Measurements from ENCODE around the gene ANKRD6.

ANKRD6 gene

DNA sequence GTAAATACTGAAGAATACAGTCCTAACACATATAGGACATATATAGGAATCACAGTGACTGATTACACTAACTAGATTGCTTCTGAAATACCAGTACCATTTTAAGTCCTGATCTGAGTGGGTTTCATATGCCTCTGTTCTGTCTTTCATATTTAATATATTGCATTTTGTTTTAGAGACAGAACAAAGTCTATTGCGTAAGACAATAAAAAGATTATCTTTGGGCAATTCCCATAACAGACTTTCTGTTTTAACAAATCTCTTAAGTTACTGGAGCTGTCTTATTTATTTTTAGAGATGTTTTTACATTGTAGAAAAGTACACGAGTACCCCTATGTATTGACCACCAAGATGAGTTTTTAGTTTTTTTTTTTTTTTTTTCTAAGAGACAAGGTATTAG is 29.6 kb downstream of the ANKRD6 start:
- no peak for FAIRE-seq

DNA sequence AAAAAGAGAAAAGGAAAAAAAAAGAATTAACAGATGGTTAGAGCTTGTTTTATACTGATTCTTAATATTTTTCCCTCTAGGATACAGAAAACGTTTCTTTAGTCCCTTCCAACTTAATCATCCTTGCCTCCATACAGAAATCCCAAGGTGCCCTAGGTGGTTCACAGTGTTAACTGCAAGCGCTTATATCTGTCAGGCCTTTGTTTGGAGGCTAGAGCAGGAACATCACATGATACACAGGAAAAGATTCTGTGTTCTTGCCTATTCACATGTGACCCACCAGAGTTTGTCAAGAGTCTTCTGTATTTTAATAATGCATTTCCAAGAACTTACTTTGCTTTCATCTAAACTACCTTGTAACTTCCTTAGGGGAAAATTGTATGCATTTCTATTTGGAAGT is 31.3 kb downstream of the ANKRD6 start:
- FAIRE-seq (no peak), DNase-seq (ENCODE audit: extremely low spot score, insufficient read length, low read depth) (no peak)

More for the DNA sequence above, 29.6 kb downstream of the ANKRD6 start:
- no peak for DNase-seq (ENCODE audit: extremely low spot score, insufficient read length, low read depth)

DNA sequence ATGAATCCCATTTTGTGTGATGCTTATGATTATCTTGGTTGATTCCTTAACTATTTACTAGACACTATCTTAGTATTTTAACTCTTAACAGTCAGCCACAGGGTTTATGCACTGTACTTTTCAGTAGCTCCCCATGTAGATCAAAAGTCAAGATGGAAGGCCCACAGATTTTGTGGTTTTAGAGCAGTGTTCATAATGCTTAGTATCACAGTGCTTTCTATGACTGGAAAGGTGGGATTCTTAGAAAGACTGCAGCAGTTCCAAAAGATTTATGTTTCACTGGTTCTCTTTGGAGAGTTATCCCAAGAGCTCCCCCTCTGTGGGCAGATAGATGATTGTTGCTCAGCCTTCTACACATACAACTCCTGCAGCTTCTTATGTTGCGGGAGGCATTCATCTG is 34.5 kb downstream of the ANKRD6 start:
- DNase-seq (ENCODE audit: extremely low spot score, insufficient read length, low read depth) (no peak), FAIRE-seq (no peak)

DNA sequence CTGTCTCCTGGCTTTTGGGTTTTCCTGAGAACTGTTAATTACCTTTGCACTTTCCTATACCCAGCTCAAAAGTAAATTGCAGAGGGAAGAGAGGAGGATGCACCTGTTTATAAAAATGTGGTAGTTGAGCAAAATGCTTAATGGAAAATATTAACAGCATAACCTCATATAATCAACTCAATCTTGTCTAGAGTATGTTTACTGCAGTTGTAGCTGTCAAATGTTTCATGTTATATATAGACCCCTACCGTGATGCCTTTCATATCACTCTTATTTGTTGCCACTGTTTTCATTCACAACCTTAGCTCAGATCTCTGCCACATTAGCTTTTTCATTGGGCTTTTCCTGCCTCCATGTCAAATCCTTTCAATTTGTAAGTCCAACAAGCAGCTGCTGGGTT is 36.0 kb downstream of the ANKRD6 start:
- FAIRE-seq, result no peak
- no peak for DNase-seq (ENCODE audit: extremely low spot score, insufficient read length, low read depth)

DNA sequence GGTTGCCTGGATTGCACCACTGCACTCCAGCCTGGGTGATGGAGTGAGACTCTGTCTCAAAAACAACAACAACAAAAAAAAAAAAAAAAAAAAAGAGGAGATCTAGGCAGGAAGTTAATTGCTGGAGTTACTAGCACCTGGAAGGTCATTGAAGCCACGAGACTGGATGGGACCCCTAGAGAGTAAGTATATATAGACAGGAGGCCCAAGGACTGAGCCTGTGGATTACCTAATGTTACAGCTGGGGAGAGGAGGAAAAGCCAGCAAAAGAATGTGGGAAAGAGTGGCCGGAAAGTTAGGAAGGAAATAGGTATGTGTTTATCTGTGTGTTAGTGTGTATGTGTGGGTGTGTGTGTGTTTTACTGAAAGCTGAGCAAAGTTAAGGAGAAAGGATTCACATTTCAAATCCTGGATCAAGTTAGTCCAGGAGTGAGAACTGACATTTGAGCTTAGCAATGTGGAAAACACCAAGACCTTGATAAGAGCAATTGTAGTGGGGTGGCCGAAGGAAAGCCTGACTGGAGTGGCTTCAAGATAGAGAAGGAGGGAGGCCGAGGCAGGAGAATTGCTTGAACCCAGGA is 38.4 kb downstream of the ANKRD6 start:
- no peak for FAIRE-seq
- DNase-seq (ENCODE audit: extremely low spot score, insufficient read length, low read depth), result no peak

DNA sequence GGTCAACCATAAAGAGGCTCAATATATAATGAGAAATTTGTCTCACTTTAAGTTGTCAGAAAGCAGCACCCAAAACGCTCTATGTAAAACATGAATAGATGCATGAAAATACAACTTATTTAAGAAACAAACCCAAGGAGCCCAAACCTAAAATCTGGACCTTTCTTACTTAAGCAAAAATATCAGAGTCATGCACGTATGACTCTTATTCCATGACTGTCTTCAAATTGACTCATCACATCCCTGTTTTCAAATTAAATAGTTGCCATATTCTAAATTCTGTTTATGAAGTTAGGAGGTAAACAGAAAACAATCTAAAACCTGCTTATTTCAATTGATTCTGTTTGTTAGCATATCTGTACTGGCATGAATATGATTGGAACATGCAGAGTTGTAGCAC is 42.1 kb downstream of the ANKRD6 start:
- FAIRE-seq (peak; percentile 35), DNase-seq (ENCODE audit: extremely low spot score, insufficient read length, low read depth) (no peak)

DNA sequence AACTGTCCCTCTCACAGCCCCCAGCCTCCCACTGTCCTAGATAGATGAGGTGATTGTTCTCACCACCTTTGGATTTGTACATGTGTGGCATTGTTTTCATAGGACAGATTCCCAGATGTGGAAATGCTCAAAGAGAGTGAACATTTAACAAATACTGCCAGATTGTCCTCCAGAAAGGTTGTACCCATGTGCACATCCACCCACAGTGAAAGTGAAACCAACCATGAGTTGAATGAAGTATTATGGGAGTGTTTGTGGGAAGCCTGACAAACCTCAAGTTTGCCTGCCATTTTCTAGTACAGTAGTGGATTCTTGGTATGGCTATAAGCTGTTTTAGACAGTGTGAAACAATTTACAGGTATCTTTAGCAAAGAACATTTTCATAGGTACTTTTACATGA is 42.7 kb downstream of the ANKRD6 start:
- DNase-seq (ENCODE audit: extremely low spot score, insufficient read length, low read depth), result no peak
- peak; percentile 84 for FAIRE-seq

DNA sequence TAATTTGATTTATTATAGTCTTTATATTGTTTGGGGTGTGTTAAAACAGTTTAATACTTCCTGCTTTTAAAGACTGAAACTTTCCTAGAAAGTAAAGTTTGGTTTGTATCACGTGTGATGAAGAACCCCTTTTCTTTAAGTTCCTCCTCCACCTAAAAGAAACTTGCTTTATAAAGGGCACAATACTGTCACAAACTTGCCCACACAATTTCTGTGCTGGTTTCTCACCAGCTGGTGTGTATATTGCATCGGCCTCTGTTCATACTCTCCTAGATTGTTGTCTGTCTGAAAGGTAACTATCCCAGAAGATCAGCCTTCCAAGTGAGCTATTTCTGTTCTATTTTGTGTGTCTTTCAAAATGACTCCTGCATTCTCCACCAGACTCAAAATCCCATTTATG is 46.9 kb downstream of the ANKRD6 start:
- DNase-seq (ENCODE audit: extremely low spot score, insufficient read length, low read depth) (no peak), FAIRE-seq (no peak)

DNA sequence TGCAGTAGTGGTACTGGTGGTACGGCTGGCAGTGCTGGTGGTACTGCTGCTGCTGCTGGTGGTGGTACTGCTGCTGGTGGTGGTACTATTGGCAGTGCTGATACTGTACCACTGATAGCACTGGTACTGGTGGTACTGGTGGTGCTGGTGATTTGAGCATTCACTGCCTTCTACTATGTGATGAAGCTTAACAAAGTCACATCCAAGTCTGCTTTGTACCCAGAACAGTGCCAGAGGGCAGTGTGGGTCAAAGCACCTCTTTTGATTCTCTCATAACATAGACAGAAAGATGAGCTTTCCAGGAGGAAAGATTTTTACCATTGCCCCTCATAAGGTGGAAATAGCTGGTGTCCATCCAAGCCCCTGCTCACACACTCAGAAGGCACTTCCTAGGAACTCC is 48.7 kb downstream of the ANKRD6 start:
- no peak for DNase-seq (ENCODE audit: extremely low spot score, insufficient read length, low read depth)
- FAIRE-seq, result no peak

DNA sequence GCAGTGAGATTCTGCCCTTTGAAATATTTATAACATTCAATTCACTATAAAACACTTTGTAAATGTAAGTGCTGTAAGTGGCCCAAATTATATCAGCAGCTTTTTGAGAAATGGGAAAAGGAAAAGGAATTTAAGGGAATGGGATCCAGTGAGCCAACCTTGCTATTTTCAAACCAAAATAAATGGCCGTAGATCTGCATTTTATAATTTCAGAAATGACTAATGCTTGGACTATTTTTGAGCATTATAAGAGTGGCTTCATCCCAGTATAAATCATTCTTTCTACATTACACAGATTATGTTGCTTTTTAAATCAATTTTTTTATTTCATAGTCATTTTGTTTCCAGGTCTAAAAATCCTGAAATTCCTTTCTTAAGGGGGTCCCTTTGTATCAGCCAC is 49.2 kb downstream of the ANKRD6 start:
- no peak for DNase-seq (ENCODE audit: extremely low spot score, insufficient read length, low read depth)
- FAIRE-seq, result no peak

DNA sequence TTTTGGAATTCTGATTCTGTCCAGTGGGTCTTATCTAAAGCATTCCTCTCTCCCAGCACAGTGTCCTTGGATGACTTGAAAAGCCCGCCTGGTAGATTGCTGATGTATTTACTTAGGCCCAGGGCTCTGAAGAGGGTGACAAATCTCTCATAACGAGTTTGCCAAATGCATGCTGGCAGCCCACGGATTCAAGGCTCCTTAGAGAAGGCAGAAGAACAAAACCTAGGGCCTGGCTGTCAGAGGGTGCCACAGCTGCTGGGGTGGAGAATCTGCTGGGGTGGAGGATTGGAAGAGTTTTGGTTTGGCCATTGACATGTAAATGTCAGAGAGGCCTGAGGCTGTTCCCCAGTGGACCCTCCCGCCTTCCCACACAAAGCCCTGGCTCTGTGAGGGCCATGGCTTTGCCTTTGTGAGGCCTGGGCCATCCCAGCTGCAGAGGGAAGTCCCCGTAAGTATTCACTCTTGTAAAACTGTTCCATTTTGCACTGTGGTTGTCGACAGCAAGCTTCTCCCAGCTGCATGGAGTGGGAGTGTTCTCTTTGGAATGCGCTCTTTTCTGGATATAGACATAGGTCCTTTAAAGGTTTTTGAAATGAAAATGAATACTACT is 50.3 kb downstream of the ANKRD6 start:
- no peak for FAIRE-seq
- no peak for DNase-seq (ENCODE audit: extremely low spot score, insufficient read length, low read depth)

DNA sequence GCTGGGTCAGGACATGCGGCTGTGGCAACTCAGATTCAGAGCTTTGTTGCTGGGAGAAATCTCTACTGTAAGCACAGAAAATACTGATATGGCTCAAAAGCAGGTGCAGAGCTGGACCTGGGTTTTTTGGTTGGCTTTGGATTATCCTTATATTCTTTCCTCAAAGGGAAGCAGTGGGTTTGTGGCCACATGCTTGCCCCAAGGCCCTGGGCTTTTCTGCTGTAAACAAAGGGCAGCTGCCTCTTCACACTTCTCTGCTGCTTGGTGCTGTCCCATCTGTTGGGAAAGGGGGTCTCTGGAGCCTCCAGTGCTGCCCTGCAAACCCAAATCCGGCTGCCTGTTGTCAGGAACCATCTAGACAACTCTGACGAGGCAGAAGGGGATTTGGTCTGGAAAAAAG is 52.4 kb downstream of the ANKRD6 start:
- no peak for FAIRE-seq

DNA sequence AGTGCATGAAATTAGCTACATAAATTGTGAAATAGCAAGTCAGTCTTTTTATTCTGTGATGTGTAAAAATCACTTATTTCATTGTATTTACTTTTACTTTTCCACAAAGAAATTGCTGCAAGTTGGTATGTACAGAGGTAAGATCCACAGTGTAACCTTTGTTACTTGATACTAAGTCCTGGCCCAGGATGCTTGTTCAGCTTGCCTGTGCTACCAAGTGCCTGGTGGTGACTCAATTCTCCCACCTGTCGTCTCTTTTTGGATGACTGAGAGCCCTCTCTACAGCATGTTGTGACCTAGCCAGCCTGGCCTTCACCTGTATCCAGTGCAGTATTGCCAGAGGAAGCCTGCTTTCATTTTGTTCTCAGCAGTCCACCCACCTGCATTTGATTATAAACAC is 54.9 kb downstream of the ANKRD6 start:
- DNase-seq (ENCODE audit: extremely low spot score, insufficient read length, low read depth), result no peak

More for the DNA sequence above, 52.4 kb downstream of the ANKRD6 start:
- DNase-seq (ENCODE audit: extremely low spot score, insufficient read length, low read depth), result no peak

DNA sequence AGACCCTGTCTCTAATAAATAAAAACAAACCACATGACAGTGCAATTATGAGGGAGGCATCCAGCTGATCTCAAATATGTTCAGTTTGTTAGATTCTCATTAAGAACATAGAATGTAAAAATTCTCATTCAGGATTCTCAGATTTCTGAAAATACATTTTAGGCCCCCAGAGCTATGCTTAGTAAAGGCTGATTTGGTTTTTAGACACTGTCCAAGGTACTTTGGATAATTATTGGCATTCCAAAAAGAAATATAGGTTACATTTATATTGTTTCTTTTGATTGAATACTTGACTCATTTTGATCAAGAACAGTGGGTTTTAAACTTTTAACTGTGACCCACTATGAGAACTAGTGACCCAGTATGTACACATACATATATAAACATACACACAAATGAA is 55.5 kb downstream of the ANKRD6 start:
- DNase-seq (ENCODE audit: extremely low spot score, insufficient read length, low read depth), result no peak
- FAIRE-seq, result no peak

More for the DNA sequence above, 54.9 kb downstream of the ANKRD6 start:
- FAIRE-seq, result no peak

DNA sequence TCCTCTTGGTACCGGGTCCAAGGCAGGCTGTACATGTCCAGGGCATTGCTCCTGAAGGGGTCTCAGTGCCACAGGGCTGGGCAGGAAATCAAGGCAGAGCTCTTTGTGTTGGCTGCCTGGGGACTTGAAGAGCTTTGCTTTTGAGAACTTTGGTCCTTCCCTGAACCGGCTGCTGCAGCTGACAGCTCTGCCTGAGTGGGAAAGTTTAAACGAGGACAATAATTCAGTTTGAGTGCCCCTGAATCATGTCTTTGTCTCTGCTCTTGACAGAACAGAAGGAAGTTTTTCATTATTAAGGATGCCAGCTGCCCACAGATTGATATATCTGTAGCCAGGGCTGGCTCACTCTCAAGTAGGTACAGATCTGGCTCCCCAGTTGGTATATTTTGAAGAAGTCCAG is 56.1 kb downstream of the ANKRD6 start:
- no peak for DNase-seq (ENCODE audit: extremely low spot score, insufficient read length, low read depth)
- FAIRE-seq, result no peak

DNA sequence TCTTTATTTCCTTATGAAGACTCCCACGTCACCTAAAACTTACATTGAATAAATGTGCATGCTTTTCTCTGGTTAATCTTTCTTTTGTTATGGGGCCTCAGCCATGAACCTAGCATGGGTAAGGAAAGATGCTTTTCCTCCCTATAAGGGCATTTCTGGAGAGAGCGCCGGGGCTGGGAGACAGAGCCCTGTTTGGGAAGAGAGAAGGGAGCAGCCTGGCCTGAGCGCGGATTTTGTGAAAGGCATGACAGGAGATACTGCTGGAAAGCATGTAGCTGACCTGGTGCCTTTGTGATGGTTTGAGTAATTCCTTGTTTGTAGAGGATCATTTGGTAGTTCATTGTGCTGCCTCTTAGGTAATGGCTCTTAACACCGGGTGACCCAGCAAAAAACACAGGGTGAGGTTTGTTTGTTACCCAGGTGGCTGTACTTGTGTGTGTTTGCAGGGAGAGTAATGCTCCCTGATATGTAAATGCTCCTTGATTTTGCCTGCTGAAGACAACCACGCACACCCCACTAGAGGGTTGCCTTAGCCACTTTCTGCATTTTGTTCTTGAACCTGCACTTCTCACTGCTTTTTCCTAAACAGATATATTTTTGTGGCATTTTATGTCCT is 59.2 kb downstream of the ANKRD6 start:
- FAIRE-seq, result no peak
- DNase-seq (ENCODE audit: extremely low spot score, insufficient read length, low read depth), result no peak

DNA sequence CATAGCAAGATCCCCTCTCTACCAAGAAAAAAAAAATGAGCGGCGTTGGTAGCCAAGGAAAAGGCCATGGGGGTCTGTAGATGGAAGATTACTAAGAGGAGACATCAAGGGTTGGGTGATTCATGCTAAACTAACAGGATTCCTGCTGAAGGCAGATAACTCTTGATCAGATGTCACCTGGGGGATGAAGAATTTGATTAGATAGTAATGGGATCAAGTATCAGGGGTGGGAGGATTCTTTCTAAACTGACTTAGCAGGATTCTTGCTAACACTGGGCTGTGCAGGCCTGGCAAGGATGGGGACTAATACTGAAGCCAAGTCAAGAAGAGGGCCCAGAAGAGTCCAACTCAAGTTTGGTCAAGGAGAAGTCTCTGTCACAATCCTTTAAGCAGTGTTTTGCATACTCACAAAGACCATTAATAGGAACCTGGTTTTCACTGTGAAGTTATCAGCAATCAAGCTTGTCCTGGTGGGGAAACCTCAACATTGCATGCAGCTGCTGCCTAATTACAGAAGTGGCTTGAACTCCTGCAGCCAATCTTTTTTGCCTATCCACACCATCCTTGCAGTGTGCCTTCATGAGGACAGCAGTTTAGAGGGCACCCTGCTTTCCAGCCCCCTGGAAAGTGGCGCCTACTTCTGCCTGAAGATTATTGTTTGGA is 61.3 kb downstream of the ANKRD6 start:
- no peak for FAIRE-seq
- no peak for DNase-seq (ENCODE audit: extremely low spot score, insufficient read length, low read depth)

DNA sequence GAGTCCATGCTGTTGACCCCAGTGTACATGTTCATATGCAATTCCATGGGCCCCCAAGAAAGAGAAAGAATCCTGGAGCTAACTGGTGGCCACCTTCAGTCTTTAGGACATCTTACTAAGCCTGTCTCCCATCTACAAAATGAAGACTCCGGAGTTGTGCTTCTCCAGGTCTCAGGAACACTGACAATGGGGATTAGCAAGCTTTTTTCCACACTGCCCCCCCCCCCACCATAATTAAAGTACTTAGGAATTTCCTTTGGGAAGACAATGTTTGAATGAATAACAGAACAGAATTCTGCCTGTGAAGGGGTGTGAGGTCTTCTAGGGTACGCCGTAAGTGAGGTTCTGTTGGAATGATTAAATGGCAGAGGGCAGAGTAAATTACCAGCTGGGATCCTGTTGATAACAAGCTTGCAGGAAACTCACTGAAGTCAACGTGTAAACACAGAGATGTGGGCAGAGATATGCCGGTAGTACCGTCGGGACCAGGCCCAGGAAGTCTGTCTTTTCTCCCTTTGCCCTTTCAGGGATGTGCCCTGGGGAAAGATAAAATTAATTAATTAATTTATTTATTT is 63.1 kb downstream of the ANKRD6 start:
- no peak for FAIRE-seq
- no peak for DNase-seq (ENCODE audit: extremely low spot score, insufficient read length, low read depth)

DNA sequence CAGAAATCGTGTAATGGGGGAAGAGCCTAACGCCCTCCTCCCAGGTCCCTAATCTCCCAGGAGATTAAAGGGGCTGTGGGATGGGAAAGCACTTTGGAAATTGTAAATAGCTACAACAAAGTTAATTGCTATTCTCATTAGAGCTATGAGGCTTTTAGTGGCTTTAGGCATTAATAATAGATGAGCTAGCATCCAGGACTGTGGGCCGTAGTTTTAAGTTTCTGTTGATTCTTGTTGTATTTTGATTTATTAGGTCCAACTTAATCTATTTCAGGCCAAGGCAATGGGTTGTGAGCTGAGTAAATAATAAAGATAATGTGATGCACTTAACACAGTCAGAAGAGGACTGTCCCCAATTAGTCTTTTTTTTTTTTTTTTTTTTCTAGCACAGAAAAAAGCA is 67.7 kb downstream of the ANKRD6 start:
- DNase-seq (ENCODE audit: extremely low spot score, insufficient read length, low read depth), result no peak
- no peak for FAIRE-seq

DNA sequence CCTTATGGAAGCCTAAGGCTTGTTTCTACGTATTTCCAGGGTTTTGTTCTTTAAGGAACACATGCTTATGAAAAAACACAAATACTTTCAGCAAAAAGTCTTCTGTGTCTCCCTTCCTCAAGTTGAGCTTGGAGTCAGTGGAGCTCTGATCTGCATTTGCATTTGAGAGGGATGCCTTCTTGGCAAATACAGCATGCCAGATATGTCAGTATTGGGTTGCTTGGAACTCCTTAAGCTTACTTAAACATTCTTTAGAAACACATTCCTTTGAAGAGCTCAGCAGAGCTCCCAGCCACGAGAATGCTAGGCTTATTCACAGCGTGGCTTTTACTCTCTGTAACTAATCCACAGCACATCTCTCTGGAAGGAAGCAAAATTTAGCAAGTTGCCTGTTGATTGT is 68.3 kb downstream of the ANKRD6 start:
- no peak for DNase-seq (ENCODE audit: extremely low spot score, insufficient read length, low read depth)
- no peak for FAIRE-seq

DNA sequence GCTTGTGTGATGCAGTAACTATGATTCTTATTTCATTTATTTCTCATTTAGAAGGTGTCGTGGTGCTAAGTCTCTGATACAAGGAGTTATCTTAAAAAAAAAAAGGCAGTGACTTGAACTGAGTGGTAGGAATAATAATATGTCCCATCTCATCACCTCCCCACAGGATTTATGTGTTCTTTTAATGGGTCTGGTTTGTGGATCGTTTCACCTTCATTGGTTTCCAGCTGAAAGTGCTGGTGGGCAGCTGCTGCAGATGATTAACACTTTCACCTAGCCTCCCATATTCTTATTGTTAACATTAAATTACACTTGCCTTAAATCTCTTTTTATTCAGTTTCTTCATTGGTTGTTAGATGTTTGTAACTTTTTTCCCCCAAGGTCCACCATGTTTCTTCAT is 68.8 kb downstream of the ANKRD6 start:
- no peak for DNase-seq (ENCODE audit: extremely low spot score, insufficient read length, low read depth)
- FAIRE-seq, result no peak

Data from GM18507 (cell line).